SU-DHL-6 (cell line): ENCODE data around the gene EPHA4.

ENCODE experiments used
- H2AFZ ChIP-seq: fragments of 200-600 bp; sonication (generic); 2 replicates; pipeline ENCODE4 v1.6.1; 2014; ENCODE audit warnings: low read depth, mild to moderate bottlenecking, moderate library complexity, mixed read lengths, antibody characterized with exemption, low read length; ENCODE audit not compliant: severe bottlenecking
- H3F3A ChIP-seq: fragments of 200-600 bp; shearing (Covaris generic); 2 replicates; pipeline ENCODE4 v1.6.0; 2016; ENCODE audit warnings: antibody characterized with exemption, mild to moderate bottlenecking; ENCODE audit not compliant: insufficient read depth
- H3K27ac ChIP-seq: fragments of 200-600 bp; sonication (generic); 2 replicates; pipeline ENCODE4 v1.5.1; 2016; ENCODE audit warnings: low read depth, mild to moderate bottlenecking, low read length, moderate library complexity, mixed read lengths
- H3K27me3 ChIP-seq: fragments of 200-600 bp; sonication (generic), shearing (Covaris generic); 2 replicates; pipeline ENCODE4 v1.6.0; 2014; ENCODE audit warnings: mild to moderate bottlenecking, low read length
- H3K36me3 ChIP-seq: fragments of 200-600 bp; sonication (generic); 2 replicates; pipeline ENCODE4 v1.6.1; 2014; ENCODE audit warnings: mild to moderate bottlenecking, low read length, mixed read lengths
- H3K4me2 ChIP-seq: fragments of 300-600, 200-600 bp; shearing (Covaris generic), sonication (generic); 2 replicates; pipeline ENCODE4 v1.6.0; 2014; ENCODE audit warnings: low read length, low read depth, mild to moderate bottlenecking; ENCODE audit not compliant: poor library complexity, severe bottlenecking
- H3K4me3 ChIP-seq: fragments of 200-600 bp; sonication (generic); 2 replicates; pipeline ENCODE4 v1.5.1; 2014; ENCODE audit warnings: antibody characterized with exemption, low read length, mild to moderate bottlenecking, mixed read lengths; ENCODE audit not compliant: insufficient read depth, poor library complexity, severe bottlenecking
- H3K79me2 ChIP-seq: fragments of 200-600 bp; sonication (generic); 2 replicates; pipeline ENCODE4 v1.6.1; 2014; ENCODE audit warnings: mild to moderate bottlenecking, low read length, moderate library complexity; ENCODE audit not compliant: insufficient read depth
- H3K9ac ChIP-seq: fragments of 200-600 bp; sonication (generic); 2 replicates; pipeline ENCODE4 v1.7.0; 2014; ENCODE audit warnings: mild to moderate bottlenecking, low read length
- H3K9me2 ChIP-seq: fragments of 200-600 bp; sonication (generic); replicated peaks from 2 replicates; pipeline ENCODE4 v1.6.1; 2014; ENCODE audit warnings: low read length; ENCODE audit not compliant: insufficient read depth
- H3K9me3 ChIP-seq: fragments of 200-600 bp; sonication (generic); 2 replicates; pipeline ENCODE4 v1.6.1; 2014; ENCODE audit warnings: low read length, mixed read lengths; ENCODE audit not compliant: insufficient read depth
- H4K20me1 ChIP-seq: fragments of 200-600 bp; sonication (generic); 2 replicates; pipeline ENCODE4 v1.6.1; 2014; ENCODE audit warnings: low read depth, mild to moderate bottlenecking, antibody characterized with exemption, low read length, moderate library complexity, mixed read lengths
- CTCF ChIP-seq: fragments of 200-600 bp; sonication (generic); IDR thresholded peaks from one replicate; pipeline ENCODE4 v1.5.1; 2017; ENCODE audit warnings: antibody characterized with exemption, mild to moderate bottlenecking, low read length, moderate library complexity; ENCODE audit not compliant: insufficient read depth, poor library complexity, severe bottlenecking
- EZH2phosphoT487 ChIP-seq: fragments of 200-600 bp; sonication (generic), shearing (Covaris generic); conservative IDR thresholded peaks from 2 replicates; pipeline ENCODE4 v1.6.1; 2018; ENCODE audit warnings: mild to moderate bottlenecking, antibody characterized with exemption, low read length, moderate library complexity, mixed read lengths

EPHA4 gene

GRCh38 chr2:221541131-221541735 lies 30.9 kb downstream of the EPHA4 start:
- Histone ChIP-seq H3K4me3 (no peak overlapping the region), H3K79me2 (no peaks in the 10 kb centered on the region), H3K4me2 (no peak overlapping the region), H3K9ac (no peak overlapping the region), H3F3A (no peaks in the 10 kb centered on the region), H4K20me1 (no peaks in the 10 kb centered on the region), H3K27me3 (no peaks in the 10 kb centered on the region), H3K9me2 (no peaks in the 10 kb centered on the region), H3K27ac (no peak overlapping the region), H3K9me3 (no peaks in the 10 kb centered on the region), H3K36me3 (no peaks in the 10 kb centered on the region), H2AFZ (no peak overlapping the region)
- TF ChIP-seq CTCF, result no peak
- TF ChIP-seq EZH2phosphoT487, result no peak

GRCh38 chr2:221539246-221539645 lies 32.9 kb downstream of the EPHA4 start:
- Histone ChIP-seq H3K27ac (no peak overlapping the region), H3K27me3 (no peaks in the 10 kb centered on the region), H3K79me2 (no peaks in the 10 kb centered on the region), H3K9ac (no peak overlapping the region), H3K9me2 (no peaks in the 10 kb centered on the region), H3K4me2 (no peak overlapping the region), H3K36me3 (no peaks in the 10 kb centered on the region), H3F3A (no peaks in the 10 kb centered on the region), H3K9me3 (no peaks in the 10 kb centered on the region), H2AFZ (no peak overlapping the region), H4K20me1 (no peaks in the 10 kb centered on the region), H3K4me3 (no peak overlapping the region)
- TF ChIP-seq CTCF (no peak), EZH2phosphoT487 (no peak)

GRCh38 chr2:221535824-221536223 lies 36.3 kb downstream of the EPHA4 start:
- Histone ChIP-seq H3K27me3 (no peaks in the 10 kb centered on the region), H3K9me2 (no peaks in the 10 kb centered on the region), H3K4me3 (no peak overlapping the region), H3K4me2 (no peak overlapping the region), H3K9me3 (no peaks in the 10 kb centered on the region), H4K20me1 (no peaks in the 10 kb centered on the region), H3F3A (no peaks in the 10 kb centered on the region), H3K27ac (no peak overlapping the region), H3K36me3 (no peaks in the 10 kb centered on the region), H3K79me2 (no peaks in the 10 kb centered on the region), H3K9ac (no peak overlapping the region), H2AFZ (no peak overlapping the region)
- TF ChIP-seq CTCF (no peak), EZH2phosphoT487 (no peak)

GRCh38 chr2:221533299-221533698 lies 38.8 kb downstream of the EPHA4 start:
- Histone ChIP-seq H3K4me3 (no peak overlapping the region), H2AFZ (no peak overlapping the region), H3K4me2 (no peak overlapping the region), H3K36me3 (no peaks in the 10 kb centered on the region), H3K9me2 (no peaks in the 10 kb centered on the region), H3K9me3 (no peaks in the 10 kb centered on the region), H3K27me3 (no peaks in the 10 kb centered on the region), H3K9ac (no peak overlapping the region), H4K20me1 (no peaks in the 10 kb centered on the region), H3K79me2 (no peaks in the 10 kb centered on the region), H3K27ac (no peak overlapping the region), H3F3A (no peaks in the 10 kb centered on the region)
- TF ChIP-seq EZH2phosphoT487, result no peak
- TF ChIP-seq CTCF, result no peak
